BLaER1 treated with 17β-estradiol and CSF1 and Interleukin-3, amounts not matched to agents 10 nM and 100 nM (cell line): ENCODE data around the gene ATRNL1.

Source experiments
- H3K27ac ChIP-seq, 11 experiments: shearing (Covaris generic); formaldehyde crosslinking; 2 replicates each; pipeline ENCODE4 v1.8.1; 2022
- H3K27me3 ChIP-seq, 11 experiments: shearing (Covaris generic); formaldehyde crosslinking; 2 replicates each; pipeline ENCODE4 v1.8.1; 2022
- H3K36me3 ChIP-seq, 11 experiments: shearing (Covaris generic); formaldehyde crosslinking; 2 replicates each; pipeline ENCODE4 v1.8.1; 2022
- H3K4me1 ChIP-seq, 10 experiments: shearing (Covaris generic); formaldehyde crosslinking; 2 replicates each; pipeline ENCODE4 v1.8.1; 2022
- H3K4me2 ChIP-seq, 11 experiments: shearing (Covaris generic); formaldehyde crosslinking; 2 replicates each; pipeline ENCODE4 v1.8.1; 2022
- H3K4me3 ChIP-seq, 10 experiments: shearing (Covaris generic); formaldehyde crosslinking; 2 replicates each; pipeline ENCODE4 v1.8.1; 2022
- H3K9ac ChIP-seq, 11 experiments: shearing (Covaris generic); formaldehyde crosslinking; 2 replicates each; pipeline ENCODE4 v1.8.1; 2022
- H3K9me3 ChIP-seq, 11 experiments: shearing (Covaris generic); formaldehyde crosslinking; replicated peaks in 1 of 11; 2 replicates each; pipeline ENCODE4 v1.8.1; 2022
- H4K20me1 ChIP-seq, 11 experiments: shearing (Covaris generic); formaldehyde crosslinking; 2 replicates each; pipeline ENCODE4 v1.8.1; 2022
- Cebpa-rat ChIP-seq, 11 experiments: shearing (Covaris generic); IDR thresholded peaks; 2 replicates each; pipeline ENCODE4 v1.8.1; 2022

ATRNL1 gene

GRCh38 chr10:115992236-115992986, 899.2 kb downstream of the ATRNL1 start:
- Histone ChIP-seq H3K27me3 (no peaks in the 10 kb centered on the region), H3K9ac (no peak overlapping the region), H3K27ac (no peak overlapping the region), H3K36me3 (no peaks in the 10 kb centered on the region), H3K9me3 (peaks cover 7 to 29% (median 19%) of the 10 kb centered on the region in 11 experiments; a peak in 20 of 22 replicates), H3K4me1 (0 out of 20 replicates have a peak, but pooled peaks cover 0 to 4% (median 0%) of the 10 kb centered on the region in 10 experiments), H3K4me3 (no peak overlapping the region), H4K20me1 (no peaks in the 10 kb centered on the region), H3K4me2 (no peak overlapping the region)
- TF ChIP-seq Cebpa-rat (IDR thresholded peaks at IDR 0.05) = no peak

GRCh38 chr10:115996031-115996430, 902.9 kb downstream of the ATRNL1 start:
- Histone ChIP-seq H4K20me1 (no peaks in the 10 kb centered on the region), H3K36me3 (no peaks in the 10 kb centered on the region), H3K9ac (no peak overlapping the region), H3K4me1 (0 out of 20 replicates have a peak, but pooled peaks cover 0 to 4% (median 0%) of the 10 kb centered on the region in 10 experiments), H3K27me3 (no peaks in the 10 kb centered on the region), H3K4me3 (no peak overlapping the region), H3K4me2 (no peak overlapping the region), H3K9me3 (peaks cover 7 to 19% (median 15%) of the 10 kb centered on the region in 11 experiments; a peak in 20 of 22 replicates), H3K27ac (no peak overlapping the region)
- no peak for TF ChIP-seq Cebpa-rat (IDR thresholded peaks at IDR 0.05)

GRCh38 chr10:115998301-115998700, 905.1 kb downstream of the ATRNL1 start:
- no peak for TF ChIP-seq Cebpa-rat (IDR thresholded peaks at IDR 0.05)
- H3K27ac ChIP-seq = no peak overlapping the region
- H3K4me2 ChIP-seq = no peak overlapping the region
- peaks cover 0 to 10% (median 0%) of the 10 kb centered on the region in 11 experiments; a peak in 2 of 22 replicates for H3K9me3 ChIP-seq
- H3K4me3 ChIP-seq = no peak overlapping the region
- no peaks in the 10 kb centered on the region for H4K20me1 ChIP-seq
- 0 out of 20 replicates have a peak, but pooled peaks cover 0 to 4% (median 0%) of the 10 kb centered on the region in 10 experiments for H3K4me1 ChIP-seq
- H3K36me3 ChIP-seq = no peaks in the 10 kb centered on the region
- H3K9ac ChIP-seq = no peak overlapping the region
- H3K27me3 ChIP-seq = no peaks in the 10 kb centered on the region
